Endothelial cell of umbilical vein (primary cell): Measurements from ENCODE around the gene RBMS1. TPM values are rescaled to one million over a fixed set of nuclear protein-coding genes. Genes with fewer than 3 reads are reported as not detected.
A peak's percentile ranks its signal among the peaks of the same experiment; 100 is the strongest.

Experiments
- BruUV-seq: library from RNA; stranded (reverse); fragments of 400-500 nt; replicated peaks from 2 replicates; lab custom pipeline; 2021; lab: Mats Ljungman, UMichigan
- CTCF ChIA-PET: fragments of 300-600, 350-600 bp; sonication (Branson Sonifier 250); formaldehyde crosslinking; loops from one replicate; lab custom pipeline; 2021; ENCODE audit warnings: antibody characterized with exemption, inconsistent platforms; lab: Charles Lee
- POLR2A ChIA-PET: fragments of 300-600, 350-600 bp; sonication (Branson Sonifier 250); formaldehyde crosslinking; loops from one replicate; lab custom pipeline; 2021; ENCODE audit warnings: antibody characterized with exemption, inconsistent platforms; lab: Charles Lee
- DNase-seq: peaks from one replicate; pipeline ENCODE4 v3.0.0-alpha.2; 2011; ENCODE audit warnings: low read depth, low spot score
- FAIRE-seq: peaks from 2 replicates; lab custom pipeline; 2011; peaks lifted over from hg19 to GRCh38; lab: Jason Lieb, UNC
- H2AFZ ChIP-seq: 2 replicates; pipeline ENCODE4 v1.6.0; 2012; ENCODE audit warnings: low read depth, low read length, control low read depth, inconsistent platforms
- H3K27ac ChIP-seq: 2 replicates; pipeline ENCODE4 v1.5.1; 2011; ENCODE audit warnings: low read depth, mild to moderate bottlenecking, control low read depth, low read length, moderate library complexity; ENCODE audit not compliant: insufficient read depth
- H3K27me3 ChIP-seq, 2 experiments: 2 replicates each; pipeline versions ENCODE4 v1.6.0 to v1.6.1; 2011; ENCODE audit warnings: low read length in 2 of 2, mixed read lengths in 1 of 2; ENCODE audit not compliant: control insufficient read depth in 2 of 2, insufficient read depth in 2 of 2
- H3K36me3 ChIP-seq, 2 experiments: 2 replicates in 1 of 2; 3 replicates in 1 of 2; pipeline ENCODE4 v1.5.1; 2011; ENCODE audit warnings: low read length in 2 of 2, mild to moderate bottlenecking in 1 of 2, moderate library complexity in 1 of 2; ENCODE audit not compliant: control insufficient read depth in 2 of 2, insufficient read depth in 2 of 2; ENCODE audit errors: extremely low read depth in 1 of 2
- H3K4me1 ChIP-seq: 3 replicates; pipeline ENCODE4 v1.5.1; 2011; ENCODE audit warnings: mild to moderate bottlenecking, low read length; ENCODE audit not compliant: control insufficient read depth, insufficient read depth; ENCODE audit errors: extremely low read depth
- H3K4me2 ChIP-seq: 2 replicates; pipeline ENCODE4 v1.6.1; 2011; ENCODE audit warnings: low read length, control low read depth, mixed read lengths; ENCODE audit not compliant: insufficient read depth
- H3K4me3 ChIP-seq, 3 experiments: fragments of 200-600 bp in 1 of 3; sonication (generic), shearing (Covaris generic) in 1 of 3; replicated peaks in 1 of 3; 2 replicates each; pipeline ENCODE4 v1.5.1; 2011 to 2016; ENCODE audit warnings: control low read depth in 3 of 3, low read length in 3 of 3, mild to moderate bottlenecking in 2 of 3, inconsistent platforms in 1 of 3, low read depth in 1 of 3, moderate library complexity in 1 of 3; ENCODE audit not compliant: insufficient read depth in 1 of 3
- H3K79me2 ChIP-seq: 2 replicates; pipeline ENCODE4 v1.6.0; 2012; ENCODE audit warnings: low read length, inconsistent platforms; ENCODE audit not compliant: control insufficient read depth, insufficient read depth
- H3K9ac ChIP-seq: replicated peaks from 2 replicates; pipeline ENCODE3; 2011; ENCODE audit warnings: low read length, control low read depth; ENCODE audit not compliant: insufficient read depth; ENCODE audit errors: extremely low read depth
- H3K9me1 ChIP-seq: replicated peaks from 3 replicates; pipeline ENCODE4 v1.6.0; 2011; ENCODE audit warnings: mild to moderate bottlenecking, low read length; ENCODE audit not compliant: control insufficient read depth, insufficient read depth; ENCODE audit errors: extremely low read depth
- H3K9me3 ChIP-seq: replicated peaks from 2 replicates; pipeline ENCODE4 v1.5.1; 2012; ENCODE audit warnings: low read length, inconsistent platforms; ENCODE audit not compliant: control insufficient read depth, insufficient read depth
- H4K20me1 ChIP-seq: replicated peaks from 2 replicates; pipeline ENCODE3; 2011; ENCODE audit warnings: mild to moderate bottlenecking, low read length; ENCODE audit not compliant: control insufficient read depth, insufficient read depth; ENCODE audit errors: extremely low read depth
- CTCF ChIP-seq, 2 donors: IDR thresholded peaks; 1 replicate in 1 of 2; 2 replicates in 1 of 2; pipeline ENCODE4 v1.5.1; 2011; ENCODE audit warnings: low read length in 2 of 2, mild to moderate bottlenecking in 2 of 2, moderate library complexity in 2 of 2, control low read depth in 1 of 2, inconsistent platforms in 1 of 2, low read depth in 1 of 2; ENCODE audit not compliant: insufficient read depth in 1 of 2; ENCODE audit errors: extremely low read depth in 1 of 2
- EZH2 ChIP-seq: IDR thresholded peaks from 2 replicates; pipeline ENCODE4 v1.6.1; 2012; ENCODE audit warnings: borderline replicate concordance, low read depth, mild to moderate bottlenecking, moderate library complexity, low read length, inconsistent platforms; ENCODE audit not compliant: severe bottlenecking
- FOS ChIP-seq: IDR thresholded peaks from 2 replicates; pipeline ENCODE4 v1.6.1; 2011; ENCODE audit warnings: mild to moderate bottlenecking, low read length, moderate library complexity, borderline replicate concordance; ENCODE audit not compliant: insufficient read depth
- GATA2 ChIP-seq: IDR thresholded peaks from 2 replicates; pipeline ENCODE4 v1.7.0; 2011; ENCODE audit warnings: low read depth, mild to moderate bottlenecking, moderate library complexity, mixed read lengths, low read length; ENCODE audit not compliant: insufficient read length, insufficient read depth
- JUN ChIP-seq: IDR thresholded peaks from 2 replicates; pipeline ENCODE4 v1.6.1; 2011; ENCODE audit warnings: borderline replicate concordance, low read depth; ENCODE audit not compliant: insufficient read length, insufficient read depth
- MYC ChIP-seq: IDR thresholded peaks from one replicate; pipeline ENCODE4 v1.6.1; 2011; ENCODE audit warnings: mild to moderate bottlenecking, low read depth, low read length
- POLR2A ChIP-seq: IDR thresholded peaks from 2 replicates; pipeline ENCODE4 v1.6.1; 2012; ENCODE audit warnings: low read depth, mild to moderate bottlenecking, control low read depth, low read length
- POLR2AphosphoS5 ChIP-seq: IDR thresholded peaks from 2 replicates; pipeline ENCODE4 v1.6.1; 2012; ENCODE audit warnings: low read depth, mild to moderate bottlenecking, control low read depth, low read length, moderate library complexity; ENCODE audit not compliant: insufficient read depth
- dilution Hi-C: fragments of 300-500 bp; cut with MboI; formaldehyde crosslinking; loops from one replicate; pipeline ENCODE4 v1.15.0; 2019; ENCODE audit warnings: low sequenced_read_pairs; ENCODE audit not compliant: extremely low pct_ligation_motif_present
- intact Hi-C: fragments of 100-400 bp; cut with micrococcal nuclease; formaldehyde crosslinking; loops from one replicate; pipeline ENCODE4 v1.10.0; 2022
- polyA plus RNA-seq, 4 experiments: library from polyadenylated mRNA; depleted of rRNA in 3 of 4; stranded (reverse) in 3 of 4; unstranded in 1 of 4; fragments of >200 nt; gene quantifications; 2 replicates each; pipeline versions ENCODE4 v1.2.1 to v1.2.3, GENCODE V29; 2011 to 2012; ENCODE audit warnings: missing spikeins in 1 of 4
- total RNA-seq: library from RNA; stranded (reverse); gene quantifications from 2 replicates; pipeline ENCODE4 v1.2.3, GENCODE V29; 2021
- TF ChIP-seq, protein P1 (sequence below): IDR thresholded peaks from 2 replicates; pipeline ENCODE4 v1.6.1; 2011; ENCODE audit not compliant: insufficient read depth, insufficient read length

RBMS1 gene
- total and polyA plus RNA-seq, 2 donors (not counting 3 experiments of a cell fraction or from before 2014, with no cell fraction given), result 60.0 to 93.3 TPM

- BruUV-seq, result no TSS peak
These were observed 104.9 kb downstream of the RBMS1 start for GRCh38 chr2:160388464-160389263.

More at GRCh38 chr2:160388464-160389263, 104.9 kb downstream of the RBMS1 start:
- intact Hi-C loops (no loop called here), dilution Hi-C loops (no loop called here)
- no peaks in the 10 kb centered on the region for H3K36me3 ChIP-seq
- peaks cover 16% of the 10 kb centered on the region for H4K20me1 ChIP-seq
- ChIA-PET CTCF (interaction anchor here (0.6 to 2.5 kb wide), 7 partner anchors 11 to 1249 kb away, joined by 3 to 9 read pairs (median 5); no protein-coding TSS in a partner anchor), POLR2A (interaction anchor here (0.6 kb wide), 1 partner anchor 773 kb away, joined by 7 read pairs; no protein-coding TSS in a partner anchor)
- no peaks in the 10 kb centered on the region for H3K9me3 ChIP-seq
- peak overlapping the region; percentile 40 for H3K27ac ChIP-seq
- H3K4me3 ChIP-seq, result no peak overlapping the region
- H3K9me1 ChIP-seq, result peaks cover 5% of the 10 kb centered on the region
- peak overlapping the region; percentile 19 for H3K4me2 ChIP-seq
- peaks cover 100% of the 10 kb centered on the region for H3K79me2 ChIP-seq
- FAIRE-seq, result no peak
- no peak overlapping the region for H3K9ac ChIP-seq
- H3K27me3 ChIP-seq, result no peaks in the 10 kb centered on the region
- TF ChIP-seq, protein P1, sequence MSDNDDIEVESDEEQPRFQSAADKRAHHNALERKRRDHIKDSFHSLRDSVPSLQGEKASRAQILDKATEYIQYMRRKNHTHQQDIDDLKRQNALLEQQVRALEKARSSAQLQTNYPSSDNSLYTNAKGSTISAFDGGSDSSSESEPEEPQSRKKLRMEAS, result no peak
- TF ChIP-seq GATA2 (no peak), CTCF (IDR thresholded peaks at IDR 0.05; ENCODE audit: extremely low read depth in 1 of 2, insufficient read depth in 1 of 2, low read depth in 1 of 2, low read length in 2 of 2) (no peak), MYC (no peak), POLR2AphosphoS5 (no peak), JUN (no peak), POLR2A (no peak), FOS (no peak), EZH2 (no peak)
- H3K4me1 ChIP-seq, result peaks cover 48% of the 10 kb centered on the region
- no peak for DNase-seq
- no peak overlapping the region for H2AFZ ChIP-seq
